ENCODE results near the gene PEX14. TPM values are rescaled to one million over a fixed set of nuclear protein-coding genes. Genes with fewer than 3 reads are reported as not detected.
A peak's percentile ranks its signal among the peaks of the same experiment; 100 is the strongest.

Gene PEX14
- total RNA-seq, 1 donor from 2014 or later = 9.2 TPM

DNA sequence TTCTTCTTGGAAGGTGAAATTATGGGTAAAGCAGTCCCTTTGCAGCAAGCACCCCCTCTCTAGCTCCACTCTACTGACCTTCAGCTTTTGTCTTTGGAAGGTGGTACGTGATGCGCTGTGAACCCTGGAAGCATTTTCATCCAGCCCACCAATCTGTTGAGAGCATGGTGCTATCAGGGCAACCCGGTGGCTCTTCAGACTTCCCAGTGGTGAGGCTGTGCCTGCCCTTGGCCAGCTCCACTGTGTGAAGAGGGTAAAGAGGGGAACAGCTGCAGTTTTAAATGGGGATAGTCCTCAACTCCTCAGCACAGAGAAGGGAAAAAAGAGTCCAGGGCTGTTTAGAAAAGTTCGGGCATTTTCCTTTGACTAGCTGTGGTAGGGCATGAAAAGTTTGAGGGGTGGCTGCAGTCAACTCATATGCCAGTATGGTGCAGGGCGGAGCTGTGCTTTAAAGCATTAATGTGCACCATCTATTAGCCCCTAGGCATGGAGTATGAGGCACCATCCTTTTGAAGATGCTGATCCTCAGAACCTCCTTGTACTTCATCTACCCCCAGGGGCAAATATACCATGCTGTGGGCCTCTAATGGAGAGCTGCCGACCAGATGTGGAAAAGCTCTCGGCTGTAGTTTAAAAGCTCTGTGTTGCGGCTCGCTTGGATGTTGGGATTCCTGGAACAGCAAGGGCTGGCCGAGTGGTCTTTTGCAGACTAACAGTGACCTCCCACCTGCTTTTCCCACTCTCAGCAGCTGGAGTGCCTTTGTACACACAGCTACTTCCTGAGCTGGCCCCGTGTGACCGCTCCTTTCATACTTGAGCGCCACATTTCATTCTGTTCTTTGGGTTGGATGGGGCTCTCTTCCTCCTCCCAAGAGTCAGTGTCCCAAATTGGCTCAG is 123.0 kb downstream of the PEX14 start:
- no peak for DNase-seq

DNA sequence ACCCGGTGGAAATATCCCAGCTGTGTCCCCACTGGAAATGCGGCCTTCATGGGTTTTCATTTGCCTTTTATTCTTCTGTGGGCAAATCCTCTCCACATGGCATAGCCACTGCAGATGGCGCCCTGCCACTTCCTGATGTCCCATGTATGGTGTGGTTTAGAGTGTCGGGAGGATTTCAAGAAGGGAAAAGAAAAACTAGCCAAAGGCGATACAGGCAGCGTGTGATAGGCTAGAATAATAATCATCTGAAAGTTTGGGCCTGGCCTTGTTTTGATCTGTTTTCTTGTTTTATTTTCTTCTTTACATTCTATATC is 123.6 kb downstream of the PEX14 start:
- no peak for DNase-seq

DNA sequence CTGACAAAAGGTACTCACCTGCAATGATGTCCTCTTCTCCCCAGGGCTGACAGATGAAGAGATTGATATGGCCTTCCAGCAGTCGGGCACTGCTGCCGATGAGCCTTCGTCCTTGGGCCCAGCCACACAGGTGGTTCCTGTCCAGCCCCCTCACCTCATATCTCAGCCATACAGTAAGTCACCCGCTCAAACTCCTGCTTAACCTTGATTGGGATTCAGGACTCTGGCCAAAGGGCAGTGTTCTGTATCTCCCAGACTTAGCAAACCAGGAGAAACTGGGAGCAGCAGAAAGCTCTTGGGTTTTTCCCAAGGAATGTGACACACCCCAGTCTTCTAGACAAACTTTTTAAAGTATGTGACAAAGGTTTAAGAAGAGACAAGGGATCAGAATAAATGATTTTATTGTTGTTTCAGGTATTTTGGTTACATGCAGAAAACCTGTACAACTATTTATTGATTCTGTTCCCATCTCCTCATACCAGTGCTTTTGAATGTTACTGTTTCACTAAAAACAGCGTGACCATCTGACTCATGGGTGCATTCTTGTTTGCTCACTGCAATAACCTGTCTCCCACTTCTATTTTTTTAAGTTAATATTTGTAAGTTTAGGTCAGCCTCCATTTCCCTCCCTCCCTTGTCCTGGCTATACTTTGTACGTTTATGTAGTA is 124.6 kb downstream of the PEX14 start:
- DNase-seq = no peak

DNA sequence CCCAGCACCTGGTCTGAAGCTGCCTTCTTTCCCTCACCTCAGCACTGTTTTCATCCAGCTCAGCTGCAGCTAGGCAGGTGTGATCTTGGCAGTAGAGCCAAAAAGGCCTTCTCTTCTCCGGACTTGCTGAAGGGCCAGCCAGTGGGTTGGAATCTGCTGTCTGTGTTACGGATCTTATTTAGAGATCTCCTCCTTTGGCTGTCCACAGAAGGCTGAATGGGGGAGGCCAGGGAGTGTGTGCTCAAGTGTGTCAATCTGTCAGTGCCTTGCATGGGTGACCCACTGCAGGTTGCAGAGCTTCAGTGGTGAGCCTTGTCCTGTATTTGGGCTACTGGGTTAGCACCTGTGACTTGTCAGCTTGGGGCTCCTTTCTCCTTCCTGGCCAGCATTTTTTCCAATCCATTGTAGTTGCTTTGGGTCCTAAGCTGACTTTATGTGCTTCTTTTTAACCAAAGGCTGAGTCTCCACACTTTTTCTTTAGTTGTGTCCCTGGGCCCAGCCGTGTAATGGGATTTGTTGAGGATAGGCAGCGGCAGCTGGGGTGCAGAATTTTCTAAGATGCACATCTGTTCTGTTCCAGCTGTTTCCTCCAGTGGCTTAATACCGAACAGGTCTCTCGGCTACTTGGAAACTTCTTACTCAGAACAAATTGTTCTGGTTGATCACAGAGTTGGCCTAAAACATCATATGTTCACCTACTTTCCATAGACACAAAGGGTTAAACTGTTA is 126.8 kb downstream of the PEX14 start:
- no peak for DNase-seq

DNA sequence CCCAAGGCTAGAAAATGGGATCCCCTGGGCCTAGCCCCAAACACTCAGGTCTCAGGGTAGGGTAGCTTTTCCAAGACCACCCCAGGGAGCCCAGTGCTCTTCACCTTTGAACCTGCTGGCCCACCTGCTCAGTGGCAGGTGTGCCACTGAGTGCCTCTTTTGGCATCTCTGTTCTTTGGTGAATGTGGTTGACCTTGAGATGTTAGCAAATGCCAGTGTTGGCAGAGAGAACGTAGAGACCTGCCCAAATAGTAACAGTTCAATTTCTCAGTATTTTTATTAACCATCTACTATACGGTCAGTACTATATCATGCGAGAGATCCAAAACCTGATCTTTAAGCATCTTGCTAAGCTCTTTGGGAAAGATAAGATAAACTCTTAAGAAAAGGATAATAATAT is 128.2 kb downstream of the PEX14 start:
- no peak for DNase-seq

DNA sequence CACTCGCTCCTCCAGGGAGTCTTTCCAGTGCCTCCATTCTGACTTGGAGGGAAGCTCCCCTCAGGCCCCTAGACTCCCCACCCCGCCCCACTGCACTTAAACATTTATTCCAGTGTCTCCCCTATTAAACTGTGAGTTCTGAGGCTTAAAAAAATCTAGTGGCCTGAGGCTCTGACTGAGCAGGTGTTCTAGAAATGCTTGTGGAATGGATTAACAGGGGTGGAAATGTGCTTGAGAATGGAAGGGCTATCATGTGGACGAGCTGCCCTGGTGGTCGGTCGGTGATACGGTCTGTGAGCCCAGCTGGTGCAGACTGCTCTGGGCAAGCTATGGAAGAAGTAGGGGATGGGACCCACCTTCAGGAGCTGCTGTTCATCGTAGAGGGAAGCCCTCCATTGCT is 130.2 kb downstream of the PEX14 start:
- DNase-seq = no peak

DNA sequence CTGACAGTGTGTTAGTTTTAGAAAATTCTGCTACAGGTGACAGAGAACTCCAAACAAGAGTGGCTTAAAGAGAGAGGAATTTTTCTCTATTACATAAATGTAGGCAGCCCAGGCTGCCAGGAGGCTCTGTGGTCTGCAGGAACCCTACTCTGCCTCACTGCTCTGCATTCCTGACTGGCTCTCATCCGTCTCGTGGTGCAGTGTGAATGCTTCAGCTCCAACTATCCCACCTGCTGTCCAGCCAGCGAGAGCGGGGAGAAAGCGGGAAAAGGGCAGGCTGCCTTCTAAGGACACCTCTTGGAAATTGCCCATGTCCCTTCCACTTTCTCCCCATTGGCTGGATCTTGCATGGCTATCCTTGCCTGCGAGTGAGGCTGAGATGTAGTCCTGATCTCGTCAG is 131.3 kb downstream of the PEX14 start:
- DNase-seq = no peak

DNA sequence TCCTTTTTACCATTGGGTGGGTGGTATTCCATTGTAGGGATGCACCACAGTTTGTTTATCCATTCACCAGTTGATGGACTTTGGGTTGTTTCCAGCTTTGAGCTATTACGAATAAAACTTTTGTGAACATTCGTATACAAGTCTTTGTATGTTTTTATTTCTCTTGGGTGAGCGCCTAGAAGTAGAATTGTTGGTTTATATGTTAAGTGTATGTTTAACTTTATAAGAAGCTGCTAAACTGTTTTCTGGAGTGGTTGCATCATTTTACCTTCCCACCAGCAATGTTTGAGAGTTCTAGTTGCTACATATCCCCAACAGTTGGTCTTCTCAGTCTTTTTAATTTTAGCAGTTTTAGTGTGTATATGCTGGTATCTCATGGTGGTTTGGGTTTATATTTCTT is 132.5 kb downstream of the PEX14 start:
- no peak for DNase-seq

DNA sequence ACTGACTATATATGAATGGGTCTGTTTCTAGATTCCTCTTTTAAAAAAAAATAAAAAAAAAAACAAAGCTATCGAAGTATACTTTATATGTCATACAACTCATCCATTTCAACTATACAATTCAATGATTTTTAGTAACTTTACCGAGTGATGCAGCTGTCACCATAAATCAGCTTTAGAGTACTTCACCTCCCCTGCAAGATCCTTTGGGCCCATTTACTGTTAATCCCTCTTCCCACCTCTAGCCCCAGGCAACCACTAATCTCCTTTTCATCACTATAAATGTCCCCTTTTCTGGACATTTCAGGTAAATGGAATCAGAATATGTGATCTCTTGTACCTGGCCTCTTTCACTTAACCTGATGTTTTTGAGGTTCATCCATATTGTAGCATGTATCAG is 133.9 kb downstream of the PEX14 start:
- no peak for DNase-seq

DNA sequence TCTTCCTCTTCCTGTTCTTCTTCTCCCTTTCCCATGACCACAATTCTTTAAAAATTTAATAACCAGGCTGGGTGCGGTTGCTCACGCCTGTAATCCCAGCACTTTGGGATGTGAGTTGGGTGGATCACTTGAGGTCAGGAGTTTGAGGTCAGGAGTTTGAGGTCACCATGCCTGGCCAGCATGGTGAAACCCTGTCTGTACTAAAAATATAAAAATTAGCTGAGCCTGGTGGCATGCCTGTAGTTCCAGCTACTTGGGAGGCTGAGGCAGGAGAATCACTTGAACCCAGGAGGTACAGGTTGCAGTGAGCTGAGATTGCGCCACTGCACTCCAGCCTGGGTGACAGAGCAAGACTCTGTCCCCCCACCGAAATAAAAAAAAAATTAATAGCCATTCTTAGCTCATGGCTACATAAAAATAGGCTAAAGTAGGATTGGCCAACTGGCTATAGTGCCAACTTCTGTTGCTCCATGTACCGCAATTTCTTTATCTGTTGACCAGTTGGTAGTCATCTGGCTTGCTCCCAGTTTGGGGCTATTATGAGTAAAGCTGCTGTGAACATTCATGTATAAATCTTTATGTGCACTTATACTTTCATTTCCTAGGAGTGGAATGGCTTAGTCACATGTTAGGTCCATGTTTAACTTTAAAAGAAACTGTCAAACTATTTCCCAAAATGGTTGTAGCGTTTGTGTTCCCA is 136.3 kb downstream of the PEX14 start:
- no peak for DNase-seq

DNA sequence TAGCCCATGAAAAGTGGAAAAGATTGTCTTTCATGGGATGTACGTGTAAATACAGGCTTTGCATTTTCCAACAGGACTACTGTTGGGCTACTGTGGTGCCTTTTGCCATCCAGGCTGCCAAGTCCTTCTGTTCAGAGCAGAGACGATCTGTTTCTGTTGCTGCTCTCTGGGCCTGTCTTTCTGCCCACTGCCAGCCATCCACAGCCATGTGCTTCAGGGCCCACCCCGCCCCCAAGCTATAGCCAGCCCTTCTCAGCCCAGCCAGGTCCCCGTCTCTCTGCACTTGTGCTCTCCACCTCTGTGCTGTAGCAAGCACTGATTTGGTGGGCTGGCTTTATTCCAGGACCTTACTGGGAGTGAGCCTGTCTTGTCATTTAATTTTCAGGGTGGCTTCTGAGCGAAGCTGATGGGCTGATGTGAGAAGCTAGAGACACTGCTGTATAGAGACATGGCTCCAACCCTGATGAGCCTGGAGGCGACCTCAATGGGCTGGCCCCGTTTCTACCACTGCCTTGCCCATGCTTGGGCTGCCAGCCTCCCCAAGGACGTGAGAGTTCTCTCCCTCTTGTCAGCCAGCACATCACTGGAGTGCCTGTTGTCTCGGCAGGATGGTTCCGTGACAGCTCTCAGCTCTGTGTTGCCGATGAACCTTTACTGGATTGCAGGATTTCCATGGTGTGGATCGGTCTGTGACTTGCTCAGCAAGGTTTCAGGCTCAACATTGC is 137.8 kb downstream of the PEX14 start:
- no peak for DNase-seq

DNA sequence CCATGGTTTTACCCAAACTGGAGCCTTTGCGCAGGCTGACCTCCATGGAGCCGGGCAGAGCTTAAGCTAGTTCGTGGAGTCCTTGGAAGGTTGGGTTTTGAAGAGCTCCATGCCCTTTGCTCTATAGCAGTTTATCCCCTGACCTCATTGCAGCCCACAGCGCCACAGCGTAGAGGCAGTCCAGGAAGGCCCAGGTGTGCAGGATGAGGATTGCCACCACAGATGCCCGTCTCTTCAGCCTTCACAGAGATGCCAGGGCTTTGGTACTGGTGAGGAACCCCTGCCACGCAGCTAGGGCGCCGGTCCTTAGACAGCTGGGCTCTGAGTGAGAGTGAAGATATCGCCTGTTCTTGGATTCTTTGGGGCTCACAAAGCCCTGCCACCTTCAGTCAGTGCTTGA is 138.6 kb downstream of the PEX14 start:
- DNase-seq = no peak

DNA sequence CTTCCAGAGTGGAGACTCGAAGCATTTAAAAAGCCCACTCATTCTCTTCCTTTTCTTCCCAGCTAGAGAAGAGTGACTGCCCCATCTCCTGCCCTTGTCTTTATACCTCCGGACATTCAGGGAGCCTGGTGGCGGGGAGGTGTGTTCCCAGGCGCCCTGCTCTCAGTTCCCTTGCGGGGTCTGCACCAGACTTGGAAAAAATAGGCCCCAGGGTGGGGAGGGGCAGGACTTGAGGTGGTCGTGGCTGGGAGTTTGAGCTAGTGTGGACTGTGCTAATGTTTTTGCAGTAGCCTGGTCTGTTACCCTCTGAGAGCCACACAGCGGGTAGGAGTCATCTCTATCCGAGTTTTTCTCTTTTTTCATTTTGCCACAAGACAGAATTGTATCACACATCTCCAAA is 139.1 kb downstream of the PEX14 start:
- DNase-seq = no peak

DNA sequence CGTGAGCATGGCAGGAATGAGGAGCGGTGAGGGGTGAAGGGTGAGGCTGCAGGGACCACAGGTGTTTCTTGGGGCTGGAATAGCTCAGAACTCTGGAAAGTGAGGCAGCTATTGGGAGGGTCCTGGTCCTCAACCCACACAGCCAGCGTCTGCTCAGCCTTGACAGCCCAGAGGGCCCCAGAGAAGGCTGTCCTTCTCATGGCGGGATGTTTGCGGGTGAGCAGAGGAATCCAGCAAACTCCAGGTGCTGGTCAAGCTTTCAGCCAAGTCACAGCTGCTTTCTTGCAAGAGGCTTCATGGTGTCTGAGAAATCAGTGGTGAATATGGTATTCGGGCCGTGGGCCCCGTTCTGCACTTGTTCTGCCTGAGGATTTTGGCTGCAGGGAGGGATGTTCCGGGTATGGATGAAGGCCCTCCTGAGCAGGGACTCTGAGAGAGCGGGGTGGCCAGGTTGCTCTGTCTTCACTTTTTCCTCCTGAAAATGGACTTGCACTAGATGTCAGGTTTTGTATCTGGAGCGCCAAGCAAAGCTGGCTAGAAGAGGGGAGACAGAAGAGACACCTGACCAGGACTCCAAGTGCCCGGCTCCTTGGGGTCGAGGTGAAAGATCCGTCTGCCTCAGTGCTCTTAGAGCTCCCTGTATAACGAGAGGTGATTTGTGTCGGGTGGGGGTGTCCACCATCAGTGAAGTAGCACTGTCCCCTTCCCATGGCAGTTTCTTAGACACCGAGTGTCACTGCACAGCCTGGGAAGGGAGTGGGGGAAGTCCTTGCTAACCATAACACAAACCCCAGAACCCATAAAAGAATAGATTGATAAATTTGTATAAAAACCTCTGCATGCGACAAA is 139.9 kb downstream of the PEX14 start:
- no peak for DNase-seq

DNA sequence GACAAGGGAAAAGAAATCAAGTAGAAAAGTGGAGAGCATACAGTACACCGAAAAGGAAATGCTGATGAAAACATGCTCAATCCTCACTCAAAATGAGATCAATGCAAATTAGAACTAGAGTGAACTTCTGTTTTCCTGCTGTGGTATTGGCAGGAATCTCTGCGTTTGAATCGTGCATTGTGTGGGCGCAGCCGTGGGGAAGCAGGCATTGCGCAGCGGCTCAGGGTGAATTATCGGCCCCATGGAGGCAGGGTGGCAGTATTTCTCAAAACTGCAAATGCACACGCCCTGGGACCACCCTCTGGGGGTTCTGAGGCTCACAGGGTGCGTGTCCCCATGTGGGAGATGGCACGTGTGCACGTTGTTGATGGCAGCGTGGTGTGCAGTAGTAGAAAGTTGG is 140.6 kb downstream of the PEX14 start:
- no peak for DNase-seq

DNA sequence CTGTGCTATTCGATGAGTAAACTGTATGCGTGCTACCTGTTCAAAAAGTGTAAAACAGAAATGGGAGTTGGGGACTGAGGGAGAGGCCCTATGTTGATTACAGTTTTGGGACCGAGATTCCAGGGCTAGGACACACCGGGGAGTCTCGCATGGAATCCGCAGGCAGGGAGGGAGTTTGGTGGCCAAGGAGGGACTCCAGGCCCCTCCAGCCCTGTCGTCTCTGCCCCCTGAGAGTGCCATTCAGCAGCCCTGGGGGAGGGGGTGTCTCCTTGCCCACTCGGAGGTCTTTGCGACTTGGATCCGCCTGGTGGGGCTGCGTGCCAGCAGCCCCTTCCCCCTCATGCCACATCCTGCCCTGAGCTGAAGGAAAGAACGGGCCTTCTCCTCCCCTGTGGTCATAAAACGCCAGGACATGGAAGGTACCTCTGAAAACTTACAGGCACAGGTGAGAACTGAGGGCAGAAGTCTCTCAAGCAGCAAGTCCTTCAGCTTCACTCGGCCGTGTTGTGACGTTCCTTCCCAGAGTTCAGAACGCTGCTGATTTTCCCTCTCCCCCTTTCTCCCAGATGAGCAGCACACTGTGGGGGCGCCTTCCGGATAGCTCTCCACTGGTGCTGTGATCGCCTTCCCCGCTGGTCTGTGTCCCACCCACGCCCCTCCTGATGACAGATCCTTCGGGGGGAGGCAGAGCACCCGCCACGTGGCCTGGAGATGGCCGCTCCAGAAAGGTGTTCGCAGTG is 141.4 kb downstream of the PEX14 start:
- DNase-seq = peak; percentile 51

DNA sequence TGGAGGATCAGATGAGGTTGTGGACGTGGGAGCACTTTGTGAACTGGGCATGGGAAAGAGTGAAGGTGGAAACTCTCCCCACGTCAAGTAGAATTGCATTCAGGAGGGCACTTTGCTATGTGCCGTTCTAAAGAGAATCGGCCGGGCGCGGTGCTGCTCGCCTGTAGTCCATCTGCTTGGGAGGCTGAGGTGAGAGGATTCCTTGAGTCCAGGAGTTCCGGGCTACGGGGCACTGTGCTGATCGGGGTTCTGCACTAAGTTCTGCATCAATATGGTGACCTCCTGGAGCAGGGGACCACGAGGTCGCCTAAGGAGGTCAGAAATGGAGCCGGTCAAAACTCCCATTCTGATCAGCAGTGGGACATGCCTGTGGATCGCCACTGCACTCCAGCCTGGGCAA is 141.9 kb downstream of the PEX14 start:
- DNase-seq = no peak

DNA sequence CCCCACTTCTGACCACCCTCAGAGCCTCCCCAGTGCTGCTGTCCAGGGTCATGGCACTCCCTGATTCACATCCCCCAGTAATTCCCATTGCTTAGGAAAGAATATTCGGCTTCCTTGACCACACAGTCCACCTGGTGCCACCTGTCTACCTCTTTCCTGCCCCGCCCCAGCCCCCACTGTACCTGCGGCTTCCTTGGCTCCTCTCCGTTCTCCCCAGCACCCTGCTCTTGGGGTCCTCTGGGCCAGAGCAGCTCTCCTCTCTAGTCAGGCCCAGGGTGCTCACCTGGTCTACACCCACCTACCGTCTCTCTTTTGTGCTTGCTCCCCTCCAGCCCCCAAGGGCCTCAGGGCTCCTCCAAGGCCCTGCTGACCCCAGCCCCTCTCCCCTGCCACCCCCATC is 142.6 kb downstream of the PEX14 start:
- no peak for DNase-seq

DNA sequence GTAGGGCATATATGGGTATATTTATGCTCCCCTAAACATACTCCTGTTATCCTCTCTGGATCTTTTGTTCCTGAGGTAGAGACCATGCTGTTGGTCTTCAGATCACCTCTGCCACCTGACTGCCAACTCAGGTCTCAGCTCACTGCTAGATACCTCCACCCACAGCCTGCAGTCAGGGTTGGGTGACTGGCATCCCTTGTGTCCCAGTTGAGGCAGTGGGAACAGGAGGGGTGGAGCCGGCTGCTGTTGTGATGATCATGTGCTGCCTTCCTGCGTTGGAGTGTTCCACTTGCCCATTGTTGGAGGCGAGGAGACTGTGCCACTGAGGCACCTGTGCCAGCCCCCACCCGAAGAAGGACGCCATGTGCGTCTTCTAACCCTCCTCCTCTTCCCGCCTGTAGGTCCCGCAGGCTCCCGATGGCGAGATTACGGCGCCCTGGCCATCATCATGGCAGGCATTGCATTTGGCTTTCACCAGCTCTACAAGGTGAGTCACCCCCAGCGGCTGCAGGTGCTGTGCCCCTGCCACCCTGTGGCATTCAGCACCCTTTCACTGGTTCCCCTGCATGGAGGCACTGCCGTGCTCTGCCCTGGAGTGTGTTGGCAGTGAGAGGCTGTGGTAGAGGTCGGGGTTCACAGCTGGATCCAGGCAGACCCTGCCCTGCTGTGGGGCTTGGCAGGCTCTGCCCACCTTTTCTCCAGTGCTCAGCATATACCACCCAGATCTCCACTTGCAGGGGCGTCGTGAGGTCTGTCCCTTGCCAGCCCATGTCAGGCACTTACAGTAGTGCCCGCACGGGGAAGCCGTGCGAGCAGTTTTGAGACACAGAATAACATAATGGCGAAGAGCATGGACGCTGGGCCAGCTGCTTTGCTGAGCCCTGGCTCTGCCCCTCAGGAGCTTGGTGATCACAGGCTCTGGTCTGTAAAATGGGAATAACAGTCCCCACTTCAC is 143.5 kb downstream of the PEX14 start:
- DNase-seq = no peak
